Measurements from ENCODE around the gene RXRA. TPM values are rescaled to one million over a fixed set of nuclear protein-coding genes. Genes with fewer than 3 reads are reported as not detected.

RXRA gene
- polyA plus RNA-seq, 1 of the 3 experiments (the other 2 are of a cell fraction): 7.6 TPM

DNA sequence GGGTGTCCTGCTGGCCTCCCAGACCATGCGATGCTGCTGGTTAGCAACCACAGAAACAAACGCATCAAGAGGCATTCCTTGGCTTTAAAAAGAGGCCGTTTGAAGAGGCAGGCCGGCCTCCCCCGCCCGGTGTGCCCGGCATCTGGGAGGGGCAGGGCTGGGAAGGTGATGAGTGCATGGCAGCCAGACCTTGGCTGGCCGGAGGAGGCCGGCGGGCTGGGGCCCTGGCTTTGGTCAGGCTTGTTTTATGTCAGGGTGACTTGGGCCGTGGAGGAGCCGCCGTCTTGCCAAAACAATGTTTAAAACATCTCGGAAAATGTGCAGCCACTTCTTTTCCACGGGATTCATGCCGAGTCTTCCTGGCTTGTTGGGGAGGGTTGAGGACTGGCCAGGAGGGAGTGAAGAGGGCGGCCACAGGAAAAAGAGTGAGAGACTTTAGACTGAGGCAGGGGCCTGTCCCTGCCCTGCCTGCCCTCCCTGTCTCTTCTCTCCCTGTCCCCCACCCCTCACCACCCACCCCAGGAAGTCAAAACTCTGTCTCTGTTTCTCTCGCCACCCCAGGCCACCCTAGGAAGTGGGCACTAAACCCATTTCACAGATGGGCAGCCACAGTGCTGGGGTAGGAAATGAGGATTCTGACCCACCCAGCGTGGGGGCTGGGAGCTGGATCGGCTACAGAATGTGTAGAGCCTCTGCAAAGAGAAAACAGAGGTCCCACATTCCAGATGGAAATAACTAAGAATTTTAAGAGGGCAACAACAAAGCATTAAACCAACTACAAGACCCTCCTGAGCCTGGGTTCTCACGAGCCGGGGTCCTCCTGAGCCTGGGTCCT is 143.0 kb downstream of the RXRA start:
- no peak overlapping the region for H2AFZ ChIP-seq (ENCODE audit: low read depth)
- H4K20me1 ChIP-seq (ENCODE audit: insufficient read depth): no peaks in the 10 kb centered on the region
- no peak for DNase-seq
- no peaks in the 10 kb centered on the region for H3F3A ChIP-seq (replicated peaks; ENCODE audit: insufficient read depth)
- 75% methylated on average over 15 of the region's 22 CpGs for WGBS (ENCODE audit: low lambda C conversion rate)
- ChIA-PET CTCF (no interaction called here), POLR2A (no interaction called here)
- H3K79me2 ChIP-seq (ENCODE audit: insufficient read depth): no peaks in the 10 kb centered on the region
- H3K27me3 ChIP-seq (ENCODE audit: insufficient read depth): 0 out of 2 replicates have a peak, but pooled peaks cover under 1% of the 10 kb centered on the region
- no peaks in the 10 kb centered on the region for H3K36me3 ChIP-seq (replicated peaks in 1 of 2; ENCODE audit: control insufficient read depth in 1 of 2, insufficient read depth in 2 of 2, low read length in 1 of 2)
- no peak overlapping the region for H3K27ac ChIP-seq (ENCODE audit: low read depth in 2 of 2, low read length in 1 of 2)
- no peaks in the 10 kb centered on the region for H3K4me1 ChIP-seq (ENCODE audit: control insufficient read depth in 1 of 2, insufficient read depth in 2 of 2, low read depth in 1 of 2, low read length in 1 of 2)
- no peaks in the 10 kb centered on the region for H3K9me2 ChIP-seq
- H3K4me3 ChIP-seq (ENCODE audit: low read depth in 2 of 2, low read length in 1 of 2): no peak overlapping the region
- no peak overlapping the region for H3K4me2 ChIP-seq
- TF ChIP-seq JUND (IDR thresholded peaks at IDR 0.05) (no peak), TEAD4 (IDR thresholded peaks at IDR 0.05; ENCODE audit: borderline replicate concordance, insufficient read depth) (no peak), SIN3A (IDR thresholded peaks at IDR 0.05; ENCODE audit: borderline replicate concordance, low read depth, low read length) (no peak), REST (IDR thresholded peaks at IDR 0.05; ENCODE audit: low read depth, low read length) (no peak), NRF1 (IDR thresholded peaks at IDR 0.05; ENCODE audit: low read depth, low read length) (no peak), RAD21 (IDR thresholded peaks at IDR 0.05; ENCODE audit: low read length) (no peak), GATA2 (CRISPR knock-in tag; IDR thresholded peaks at IDR 0.05) (no peak)
- TF ChIP-seq, protein P1, sequence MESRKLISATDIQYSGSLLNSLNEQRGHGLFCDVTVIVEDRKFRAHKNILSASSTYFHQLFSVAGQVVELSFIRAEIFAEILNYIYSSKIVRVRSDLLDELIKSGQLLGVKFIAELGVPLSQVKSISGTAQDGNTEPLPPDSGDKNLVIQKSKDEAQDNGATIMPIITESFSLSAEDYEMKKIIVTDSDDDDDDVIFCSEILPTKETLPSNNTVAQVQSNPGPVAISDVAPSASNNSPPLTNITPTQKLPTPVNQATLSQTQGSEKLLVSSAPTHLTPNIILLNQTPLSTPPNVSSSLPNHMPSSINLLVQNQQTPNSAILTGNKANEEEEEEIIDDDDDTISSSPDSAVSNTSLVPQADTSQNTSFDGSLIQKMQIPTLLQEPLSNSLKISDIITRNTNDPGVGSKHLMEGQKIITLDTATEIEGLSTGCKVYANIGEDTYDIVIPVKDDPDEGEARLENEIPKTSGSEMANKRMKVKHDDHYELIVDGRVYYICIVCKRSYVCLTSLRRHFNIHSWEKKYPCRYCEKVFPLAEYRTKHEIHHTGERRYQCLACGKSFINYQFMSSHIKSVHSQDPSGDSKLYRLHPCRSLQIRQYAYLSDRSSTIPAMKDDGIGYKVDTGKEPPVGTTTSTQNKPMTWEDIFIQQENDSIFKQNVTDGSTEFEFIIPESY (IDR thresholded peaks at IDR 0.05; ENCODE audit: borderline replicate concordance, low read depth): no peak
- no peaks in the 10 kb centered on the region for H3K9me3 ChIP-seq
- H3K9ac ChIP-seq: no peak overlapping the region

DNA sequence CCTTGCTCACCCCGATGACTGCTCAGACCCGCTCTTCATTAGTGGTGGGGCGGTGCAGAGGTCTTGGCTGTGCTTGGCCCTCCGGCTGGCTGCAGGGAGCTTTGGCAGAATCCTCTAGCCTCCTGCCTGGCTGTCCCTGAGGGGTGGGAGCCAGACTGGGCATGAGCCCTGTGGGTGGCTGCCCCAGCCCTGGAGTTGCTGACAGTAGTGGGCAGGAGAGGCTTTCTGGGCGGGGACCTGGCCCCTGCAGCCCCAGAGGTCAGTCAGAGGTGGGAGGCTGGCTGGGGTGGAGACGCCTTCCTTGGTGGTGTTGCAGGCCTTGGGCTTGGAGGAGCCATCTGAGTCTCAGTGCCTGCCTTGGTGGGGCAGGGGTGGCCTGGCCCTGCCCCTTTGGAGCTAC is 146.0 kb downstream of the RXRA start:
- Histone ChIP-seq H3K27ac (ENCODE audit: low read depth in 2 of 2, low read length in 1 of 2) (no peak overlapping the region), H3K9me2 (no peaks in the 10 kb centered on the region), H3K4me3 (ENCODE audit: low read depth in 2 of 2, low read length in 1 of 2) (no peak overlapping the region), H3K36me3 (replicated peaks in 1 of 2; ENCODE audit: control insufficient read depth in 1 of 2, insufficient read depth in 2 of 2, low read length in 1 of 2) (no peaks in the 10 kb centered on the region), H3K4me1 (ENCODE audit: control insufficient read depth in 1 of 2, insufficient read depth in 2 of 2, low read depth in 1 of 2, low read length in 1 of 2) (no peaks in the 10 kb centered on the region), H3K9me3 (no peaks in the 10 kb centered on the region), H3K27me3 (ENCODE audit: insufficient read depth) (no peaks in the 10 kb centered on the region), H4K20me1 (ENCODE audit: insufficient read depth) (no peaks in the 10 kb centered on the region), H3K4me2 (no peak overlapping the region), H3K9ac (no peak overlapping the region), H3K79me2 (ENCODE audit: insufficient read depth) (no peaks in the 10 kb centered on the region), H3F3A (replicated peaks; ENCODE audit: insufficient read depth) (no peaks in the 10 kb centered on the region), H2AFZ (ENCODE audit: low read depth) (no peak overlapping the region)
- 80% methylated on average over 1 of the region's 6 CpGs for WGBS (ENCODE audit: low lambda C conversion rate)
- CTCF ChIA-PET: interaction anchor here (1.0 kb wide), 2 partner anchors 16 to 218 kb away, joined by 3 read pairs; no protein-coding TSS in a partner anchor
- POLR2A ChIA-PET: no interaction called here
- no peak for DNase-seq
- TF ChIP-seq CHD2 (IDR thresholded peaks at IDR 0.05; ENCODE audit: low read length, partially characterized antibody) (no peak), PBX3 (IDR thresholded peaks at IDR 0.05) (no peak), ELF1 (IDR thresholded peaks at IDR 0.05) (no peak), EZH2phosphoT487 (IDR thresholded peaks at IDR 0.05; ENCODE audit: borderline replicate concordance, low read depth) (no peak), TCF12 (IDR thresholded peaks at IDR 0.05) (no peak), NFIC (IDR thresholded peaks at IDR 0.05; ENCODE audit: borderline replicate concordance) (no peak)
- TF ChIP-seq, protein P2, sequence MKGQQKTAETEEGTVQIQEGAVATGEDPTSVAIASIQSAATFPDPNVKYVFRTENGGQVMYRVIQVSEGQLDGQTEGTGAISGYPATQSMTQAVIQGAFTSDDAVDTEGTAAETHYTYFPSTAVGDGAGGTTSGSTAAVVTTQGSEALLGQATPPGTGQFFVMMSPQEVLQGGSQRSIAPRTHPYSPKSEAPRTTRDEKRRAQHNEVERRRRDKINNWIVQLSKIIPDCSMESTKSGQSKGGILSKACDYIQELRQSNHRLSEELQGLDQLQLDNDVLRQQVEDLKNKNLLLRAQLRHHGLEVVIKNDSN (IDR thresholded peaks at IDR 0.05; ENCODE audit: borderline replicate concordance, low read depth): no peak
- TF ChIP-seq, protein P3, sequence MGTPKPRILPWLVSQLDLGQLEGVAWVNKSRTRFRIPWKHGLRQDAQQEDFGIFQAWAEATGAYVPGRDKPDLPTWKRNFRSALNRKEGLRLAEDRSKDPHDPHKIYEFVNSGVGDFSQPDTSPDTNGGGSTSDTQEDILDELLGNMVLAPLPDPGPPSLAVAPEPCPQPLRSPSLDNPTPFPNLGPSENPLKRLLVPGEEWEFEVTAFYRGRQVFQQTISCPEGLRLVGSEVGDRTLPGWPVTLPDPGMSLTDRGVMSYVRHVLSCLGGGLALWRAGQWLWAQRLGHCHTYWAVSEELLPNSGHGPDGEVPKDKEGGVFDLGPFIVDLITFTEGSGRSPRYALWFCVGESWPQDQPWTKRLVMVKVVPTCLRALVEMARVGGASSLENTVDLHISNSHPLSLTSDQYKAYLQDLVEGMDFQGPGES (IDR thresholded peaks at IDR 0.05; ENCODE audit: low read depth, low read length): no peak
